Stomach (tissue), 9 donors: ENCODE data around the gene PWP2. TPM values are rescaled to one million over a fixed set of nuclear protein-coding genes. Genes with fewer than 3 reads are reported as not detected.
"Not testable (repeated sequence)": the region's sequence is repeated elsewhere in the genome, so short reads cannot be mapped to it uniquely, and the experiment has no call there.

ENCODE experiments used
- DNase-seq, 2 donors: peaks; one replicate each; pipeline versions ENCODE4 v3.0.0 to v3.0.0-alpha.2; 2013 to 2019
- H3K27ac ChIP-seq, 5 donors: fragments of 200-600 bp in 4 of 5; sonication (generic) in 4 of 5; one replicate each; pipeline ENCODE4 v1.5.1; 2013 to 2019; ENCODE audit warnings: mild to moderate bottlenecking in 1 of 5, moderate library complexity in 1 of 5
- H3K27me3 ChIP-seq, 3 donors: fragments of 200-600 bp; sonication (generic); one replicate each; pipeline ENCODE4 v1.5.1; 2017 to 2019; ENCODE audit warnings: mixed run types in 1 of 3
- H3K36me3 ChIP-seq, 4 donors: fragments of 200-600 bp; sonication (generic); 1 replicate in 3 of 4; 2 replicates in 1 of 4; pipeline ENCODE4 v1.5.1; 2016 to 2019
- H3K4me1 ChIP-seq, 4 donors: fragments of 200-600 bp; sonication (generic); one replicate each; pipeline ENCODE4 v1.5.1; 2016 to 2019
- H3K4me3 ChIP-seq, 4 donors: fragments of 200-600 bp; sonication (generic) in 3 of 4; one replicate each; pipeline ENCODE4 v1.5.1; 2016 to 2019; ENCODE audit warnings: mild to moderate bottlenecking in 1 of 4
- H3K9me3 ChIP-seq, 4 donors: fragments of 200-600 bp; sonication (generic); one replicate each; pipeline ENCODE4 v1.5.1; 2016 to 2019
- CTCF ChIP-seq, 7 experiments: fragments of 450-650 bp in 4 of 7; fragments of 200-600 bp in 3 of 7; sonication (generic) in 3 of 7; IDR thresholded peaks; one replicate each; pipeline ENCODE4 v1.5.1; 2016 to 2019; ENCODE audit warnings: antibody characterized with exemption in 7 of 7, control low read depth in 2 of 7, mild to moderate bottlenecking in 1 of 7
- EP300 ChIP-seq: sonication (generic); formaldehyde crosslinking; IDR thresholded peaks from one replicate; pipeline ENCODE4 v1.6.1; 2017; ENCODE audit warnings: antibody characterized with exemption
- POLR2A ChIP-seq, 4 donors: fragments of 450-650 bp; IDR thresholded peaks; one replicate each; pipeline ENCODE4 v1.6.1; 2016; ENCODE audit warnings: antibody characterized with exemption in 4 of 4, control low read depth in 2 of 4, mild to moderate bottlenecking in 1 of 4, moderate library complexity in 1 of 4
- POLR2AphosphoS5 ChIP-seq, 3 donors: sonication (generic); formaldehyde crosslinking; IDR thresholded peaks; one replicate each; pipeline ENCODE4 v1.6.1; 2016; ENCODE audit warnings: antibody characterized with exemption in 3 of 3
- WGBS, 5 donors: extraction: QIAGEN DNeasy Blood & Tissue Kit in 3 of 5; methylation state at CpG; one replicate each; pipeline versions ENCODE4 v1.1.5 to v1.1.7; 2013 to 2018; 5-methylcytosine and 5-hydroxymethylcytosine counted together
- intact Hi-C: fragments of 100-400 bp; cut with DNase I; formaldehyde crosslinking; loops from one replicate; pipeline ENCODE4 v1.15.1; 2023; ENCODE audit warnings: low total_unique reads
- polyA plus RNA-seq, 3 donors: library from polyadenylated mRNA; stranded (reverse); fragments of 200-250 nt; gene quantifications; one replicate each; pipeline ENCODE4 v1.2.3, GENCODE V29; 2013
- total RNA-seq, 5 donors: library from RNA; depleted of rRNA; stranded (reverse); fragments of >200 nt; gene quantifications; one replicate each; pipeline versions ENCODE4 v1.1.0 to v1.2.3, GENCODE V29; 2014 to 2016
- donor health status: healthy with polysubstance abuse.
- donor health status: Bipolar disorder and iron deficiency.
- donor health status: healthy.

The PWP2 gene
- total and polyA plus RNA-seq, 8 donors, result 2.4 to 29.2 (median 6.3) TPM; not detected in 1

GRCh38 chr21:44094832-44095231 is 12.4 kb upstream of the PWP2 start:
- intact Hi-C loops, result no loop called here
- peaks cover 26 to 58% (median 57%) of the 10 kb centered on the region in 4 donors for H3K36me3 ChIP-seq
- no peak for DNase-seq
- H3K27me3 ChIP-seq, result no peaks in the 10 kb centered on the region
- 48 to 65% (median 57%) methylated on average over 1 of the region's 1 CpG for WGBS, 5 donors
- no peak overlapping the region for H3K27ac ChIP-seq
- peaks cover 0 to 5% (median 0%) of the 10 kb centered on the region in 4 donors for H3K4me1 ChIP-seq
- TF ChIP-seq POLR2AphosphoS5 (IDR thresholded peaks at IDR 0.05) (no peak), CTCF (IDR thresholded peaks at IDR 0.05) (no peak), POLR2A (IDR thresholded peaks at IDR 0.05) (no peak), EP300 (no peak)
- no peaks in the 10 kb centered on the region for H3K9me3 ChIP-seq
- no peak overlapping the region for H3K4me3 ChIP-seq

- no CpG with 5 or more reads among the region's 6 CpGs for WGBS, 5 donors
- H3K4me1 ChIP-seq, H3K4me3 ChIP-seq, DNase-seq, H3K27ac ChIP-seq, H3K27me3 ChIP-seq, intact Hi-C loops, H3K9me3 ChIP-seq: not testable (repeated sequence)
- H3K36me3 ChIP-seq, result peaks cover 5 to 21% (median 20%) of the 10 kb centered on the region in 4 donors
Measured at GRCh38 chr21:44098507-44098906, 8.7 kb upstream of the PWP2 start.

GRCh38 chr21:44098964-44099363 is 8.2 kb upstream of the PWP2 start:
- H3K27me3 ChIP-seq, H3K9me3 ChIP-seq, H3K4me3 ChIP-seq, intact Hi-C loops, H3K4me1 ChIP-seq, H3K27ac ChIP-seq, DNase-seq: not testable (repeated sequence)
- no CpG with 5 or more reads among the region's 13 CpGs for WGBS, 5 donors
- H3K36me3 ChIP-seq, result peaks cover under 1 to 17% (median 16%) of the 10 kb centered on the region in 4 donors

- H3K9me3 ChIP-seq, H3K36me3 ChIP-seq, intact Hi-C loops, H3K4me1 ChIP-seq, DNase-seq, H3K27me3 ChIP-seq: not testable (repeated sequence)
- Histone ChIP-seq H3K27ac (peak overlapping the region in 3 of 5 donors; percentile 58 to 71 (median 67)), H3K4me3 (peak overlapping the region; percentile 34 to 51 (median 42))
- no CpG with 5 or more reads among the region's 31 CpGs for WGBS, 5 donors
Measured at GRCh38 chr21:44107589-44107988, 390 bp downstream of the PWP2 start.

GRCh38 chr21:44113702-44114371 is 6.6 kb downstream of the PWP2 start:
- H3K4me3 ChIP-seq, H3K36me3 ChIP-seq, intact Hi-C loops, H3K27ac ChIP-seq, H3K4me1 ChIP-seq, DNase-seq, H3K27me3 ChIP-seq, H3K9me3 ChIP-seq: not testable (repeated sequence)
- 51% methylated on average over 3 of the region's 33 CpGs; no CpG with 5 or more reads in 4 of the 5 donors for WGBS, 5 donors

GRCh38 chr21:44122131-44122530 is 14.9 kb downstream of the PWP2 start:
- H3K4me1 ChIP-seq, H3K9me3 ChIP-seq, H3K4me3 ChIP-seq, H3K27me3 ChIP-seq, DNase-seq, intact Hi-C loops, H3K36me3 ChIP-seq, H3K27ac ChIP-seq: not testable (repeated sequence)
- WGBS, 5 donors, result no CpG with 5 or more reads among the region's 10 CpGs

GRCh38 chr21:44127827-44128226 is 20.6 kb downstream of the PWP2 start:
- H3K4me3 ChIP-seq, H3K36me3 ChIP-seq, H3K27me3 ChIP-seq, H3K27ac ChIP-seq, H3K4me1 ChIP-seq, intact Hi-C loops, H3K9me3 ChIP-seq, DNase-seq: not testable (repeated sequence)
- WGBS, 5 donors, result no CpG with 5 or more reads among the region's 19 CpGs

GRCh38 chr21:44133715-44134057 is 26.5 kb downstream of the PWP2 start:
- no CpG with 5 or more reads among the region's 35 CpGs for WGBS, 5 donors
- Histone ChIP-seq H3K27ac (peak overlapping the region in 1 of 5 donors; percentile 75), H3K4me3 (peak overlapping the region in 1 of 4 donors; percentile 44)
- H3K27me3 ChIP-seq, H3K9me3 ChIP-seq, intact Hi-C loops, H3K36me3 ChIP-seq, DNase-seq, H3K4me1 ChIP-seq: not testable (repeated sequence)

GRCh38 chr21:44134732-44135131 is 27.5 kb downstream of the PWP2 start:
- H3K36me3 ChIP-seq, H3K9me3 ChIP-seq, DNase-seq, H3K27ac ChIP-seq, H3K27me3 ChIP-seq, H3K4me3 ChIP-seq, H3K4me1 ChIP-seq, intact Hi-C loops: not testable (repeated sequence)
- no CpG with 5 or more reads among the region's 8 CpGs for WGBS, 5 donors

GRCh38 chr21:44138039-44138438 is 30.8 kb downstream of the PWP2 start:
- H3K4me1 ChIP-seq, H3K36me3 ChIP-seq, DNase-seq, H3K27me3 ChIP-seq, H3K9me3 ChIP-seq, intact Hi-C loops, H3K27ac ChIP-seq, H3K4me3 ChIP-seq: not testable (repeated sequence)
- WGBS, 5 donors, result no CpG with 5 or more reads among the region's 15 CpGs

GRCh38 chr21:44139787-44140551 is 32.8 kb downstream of the PWP2 start:
- intact Hi-C loops, H3K4me1 ChIP-seq, H3K36me3 ChIP-seq, H3K27ac ChIP-seq, H3K27me3 ChIP-seq, H3K4me3 ChIP-seq, H3K9me3 ChIP-seq: not testable (repeated sequence)
- DNase-seq, result peak in 1 of 2 donors; percentile 20
- WGBS, 5 donors, result 52 to 94% (median 84%) methylated on average over 2 to 6 of the region's 30 CpGs; no CpG with 5 or more reads in 2 of the 5 donors
